SK-N-SH treated with all-trans-retinoic acid at 6 μM for 48 hours (cell line): ENCODE measurements around the gene PSMF1.

Source experiments
- ATAC-seq: fragments of 200-7000 bp; cut with Tn5 transposase; 3 replicates; pipeline ENCODE4 v1.9.1; 2020; ENCODE audit warnings: mild to moderate bottlenecking, moderate library complexity
- ARNTL ChIP-seq: fragments of 450-650 bp; formaldehyde crosslinking; IDR thresholded peaks from 2 replicates; pipeline ENCODE4 v1.5.0; 2020; ENCODE audit warnings: low read depth, mild to moderate bottlenecking, moderate library complexity, borderline replicate concordance
- BACH2 ChIP-seq: fragments of 250-450 bp; sonication (Bioruptor Pico); IDR thresholded peaks from 2 replicates; pipeline ENCODE4 v1.9.0; 2021; ENCODE audit warnings: mild to moderate bottlenecking, borderline replicate concordance
- CSDC2 ChIP-seq: fragments of 250-450 bp; sonication (Bioruptor Pico); IDR thresholded peaks from 2 replicates; pipeline ENCODE4 v1.5.0; 2020; ENCODE audit warnings: mild to moderate bottlenecking, moderate library complexity
- CSRNP3 ChIP-seq: fragments of 250-450 bp; sonication (Bioruptor Pico); IDR thresholded peaks from 2 replicates; pipeline ENCODE4 v1.5.1; 2021; ENCODE audit warnings: mild to moderate bottlenecking, moderate library complexity
- ESRRG ChIP-seq: fragments of 250-450 bp; sonication (Bioruptor Pico); IDR thresholded peaks from 2 replicates; pipeline ENCODE4 v1.6.1; 2021; ENCODE audit warnings: mild to moderate bottlenecking
- GLIS3 ChIP-seq: fragments of 250-450 bp; sonication (Bioruptor Pico); IDR thresholded peaks from 2 replicates; pipeline ENCODE4 v1.5.0; 2020; ENCODE audit warnings: mild to moderate bottlenecking, moderate library complexity
- ISL1 ChIP-seq: fragments of 250-450 bp; sonication (Bioruptor Pico); IDR thresholded peaks from 2 replicates; pipeline ENCODE4 v2.1.2; 2022; ENCODE audit warnings: mild to moderate bottlenecking, moderate library complexity
- OSR1 ChIP-seq: fragments of 250-450 bp; sonication (Bioruptor Pico); IDR thresholded peaks from 2 replicates; pipeline ENCODE4 v1.8.0; 2022; ENCODE audit warnings: moderate library complexity, mild to moderate bottlenecking, inconsistent platforms
- PATZ1 ChIP-seq: fragments of 250-450 bp; sonication (Bioruptor Pico); IDR thresholded peaks from 2 replicates; pipeline ENCODE4 v1.8.0; 2020; ENCODE audit warnings: mild to moderate bottlenecking, moderate library complexity, borderline replicate concordance
- POU6F1 ChIP-seq: fragments of 250-450 bp; sonication (Bioruptor Pico); IDR thresholded peaks from 2 replicates; pipeline ENCODE4 v1.8.0; 2021; ENCODE audit warnings: low read depth, mild to moderate bottlenecking, moderate library complexity, borderline replicate concordance
- PPARA ChIP-seq: fragments of 250-450 bp; sonication (Bioruptor Pico); IDR thresholded peaks from 2 replicates; pipeline ENCODE4 v1.5.0; 2020; ENCODE audit warnings: mild to moderate bottlenecking, borderline replicate concordance
- RARB ChIP-seq: fragments of 250-450 bp; sonication (Bioruptor Pico); IDR thresholded peaks from 2 replicates; pipeline ENCODE4 v1.8.0; 2021; ENCODE audit warnings: mild to moderate bottlenecking, moderate library complexity
- SNAI2 ChIP-seq: fragments of 250-450 bp; sonication (Bioruptor Pico); IDR thresholded peaks from 2 replicates; pipeline ENCODE4 v1.5.0; 2020; ENCODE audit warnings: mild to moderate bottlenecking, moderate library complexity
- TCF4 ChIP-seq: fragments of 250-450 bp; sonication (Bioruptor Pico); IDR thresholded peaks from 2 replicates; pipeline ENCODE4 v1.8.0; 2021; ENCODE audit warnings: mild to moderate bottlenecking, moderate library complexity, borderline replicate concordance
- TOX ChIP-seq: fragments of 250-450 bp; sonication (Bioruptor Pico); IDR thresholded peaks from 2 replicates; pipeline ENCODE4 v1.8.0; 2021; ENCODE audit warnings: mild to moderate bottlenecking, moderate library complexity, borderline replicate concordance
- TSHZ2 ChIP-seq: fragments of 250-450 bp; sonication (Bioruptor Pico); IDR thresholded peaks from 2 replicates; pipeline ENCODE4 v1.5.0; 2020; ENCODE audit warnings: mild to moderate bottlenecking, moderate library complexity
- ZC3H10 ChIP-seq: fragments of 250-450 bp; sonication (Bioruptor Pico); IDR thresholded peaks from 2 replicates; pipeline ENCODE4 v1.5.1; 2021; ENCODE audit warnings: mild to moderate bottlenecking, moderate library complexity
- ZFP30 ChIP-seq: fragments of 450-650 bp; formaldehyde crosslinking; IDR thresholded peaks from 2 replicates; pipeline ENCODE4 v1.5.0; 2022; ENCODE audit warnings: mild to moderate bottlenecking, moderate library complexity
- ZNF8 ChIP-seq: fragments of 450-650 bp; formaldehyde crosslinking; IDR thresholded peaks from 2 replicates; pipeline ENCODE4 v1.5.0; 2020; ENCODE audit warnings: mild to moderate bottlenecking, moderate library complexity

The PSMF1 gene

GRCh38 chr20:1183153-1183552, 64.8 kb downstream of the PSMF1 start:
- no peak for ATAC-seq
- TF ChIP-seq BACH2 (CRISPR knock-in tag) (no peak), PPARA (CRISPR knock-in tag) (no peak)

GRCh38 chr20:1184260-1184637, 65.8 kb downstream of the PSMF1 start:
- no peak for ATAC-seq
- TF ChIP-seq OSR1 (CRISPR knock-in tag) (no peak), TCF4 (no peak), CSRNP3 (CRISPR knock-in tag) (no peak), CSDC2 (CRISPR knock-in tag) (no peak), RARB (CRISPR knock-in tag) (no peak), SNAI2 (CRISPR knock-in tag) (no peak), ISL1 (CRISPR knock-in tag) (no peak), TOX (CRISPR knock-in tag) (no peak), ARNTL (CRISPR knock-in tag) (no peak), ESRRG (no peak), TSHZ2 (no peak), PPARA (CRISPR knock-in tag) (no peak), ZNF8 (CRISPR knock-in tag) (no peak), POU6F1 (CRISPR knock-in tag) (no peak)

GRCh38 chr20:1184638-1185315, 66.4 kb downstream of the PSMF1 start, which contains the start of gene TMEM74B:
TMEM74B (minus strand) TSS chr20:1184981; CDS start chr20:1183801, 1,180 bp downstream.
- ATAC-seq, result no peak

GRCh38 chr20:1185316-1185741, 66.9 kb downstream of the PSMF1 start:
- no peak for TF ChIP-seq ZFP30 (CRISPR knock-in tag)
- no peak for TF ChIP-seq CSDC2 (CRISPR knock-in tag)
- TF ChIP-seq ZNF8 (CRISPR knock-in tag), result no peak
- no peak for TF ChIP-seq OSR1 (CRISPR knock-in tag)
- TF ChIP-seq ARNTL (CRISPR knock-in tag), result no peak
- no peak for TF ChIP-seq RARB (CRISPR knock-in tag)
- no peak for TF ChIP-seq PPARA (CRISPR knock-in tag)
- no peak for TF ChIP-seq PATZ1
- TF ChIP-seq CSRNP3 (CRISPR knock-in tag), result no peak
- TF ChIP-seq GLIS3 (CRISPR knock-in tag), result no peak
- no peak for TF ChIP-seq BACH2 (CRISPR knock-in tag)
- TF ChIP-seq ESRRG, result no peak
- TF ChIP-seq POU6F1 (CRISPR knock-in tag), result no peak
- TF ChIP-seq TSHZ2, result no peak
- TF ChIP-seq ZC3H10 (CRISPR knock-in tag), result no peak
- TF ChIP-seq ISL1 (CRISPR knock-in tag), result no peak
- no peak for TF ChIP-seq TCF4

More at GRCh38 chr20:1184638-1185315, 66.4 kb downstream of the PSMF1 start, which contains the start of gene TMEM74B:
- no peak for TF ChIP-seq BACH2 (CRISPR knock-in tag)
- TF ChIP-seq CSDC2 (CRISPR knock-in tag), result no peak
- TF ChIP-seq GLIS3 (CRISPR knock-in tag), result no peak
- TF ChIP-seq OSR1 (CRISPR knock-in tag), result no peak

More at GRCh38 chr20:1185316-1185741, 66.9 kb downstream of the PSMF1 start:
- peak; percentile 36 for ATAC-seq
